PC-9 (cell line): ENCODE results near the gene RNASET2.

Experiments used
- CTCF ChIP-seq: fragments of 200-600 bp; sonication (generic); conservative IDR thresholded peaks from 2 replicates; pipeline ENCODE4 v1.6.1; 2017; ENCODE audit warnings: mixed run types, antibody characterized with exemption, mild to moderate bottlenecking, moderate library complexity
- EZH2 ChIP-seq: fragments of 200-600 bp; sonication (generic); IDR thresholded peaks from 2 replicates; pipeline ENCODE4 v1.8.0; 2017; ENCODE audit warnings: antibody characterized with exemption, low read depth

GRCh38 chr6:166907871-166908806 lies 48.2 kb downstream of the RNASET2 start:
- TF ChIP-seq CTCF (no peak), EZH2 (no peak)
